SU-DHL-6 (cell line): Measurements from ENCODE around the gene RPL7A.

Experiments used
- CTCF ChIP-seq: fragments of 200-600 bp; sonication (generic); IDR thresholded peaks from one replicate; pipeline ENCODE4 v1.5.1; 2017; ENCODE audit warnings: antibody characterized with exemption, mild to moderate bottlenecking, low read length, moderate library complexity; ENCODE audit not compliant: insufficient read depth, poor library complexity, severe bottlenecking
- EZH2phosphoT487 ChIP-seq: fragments of 200-600 bp; sonication (generic), shearing (Covaris generic); conservative IDR thresholded peaks from 2 replicates; pipeline ENCODE4 v1.6.1; 2018; ENCODE audit warnings: mild to moderate bottlenecking, antibody characterized with exemption, low read length, moderate library complexity, mixed read lengths

DNA sequence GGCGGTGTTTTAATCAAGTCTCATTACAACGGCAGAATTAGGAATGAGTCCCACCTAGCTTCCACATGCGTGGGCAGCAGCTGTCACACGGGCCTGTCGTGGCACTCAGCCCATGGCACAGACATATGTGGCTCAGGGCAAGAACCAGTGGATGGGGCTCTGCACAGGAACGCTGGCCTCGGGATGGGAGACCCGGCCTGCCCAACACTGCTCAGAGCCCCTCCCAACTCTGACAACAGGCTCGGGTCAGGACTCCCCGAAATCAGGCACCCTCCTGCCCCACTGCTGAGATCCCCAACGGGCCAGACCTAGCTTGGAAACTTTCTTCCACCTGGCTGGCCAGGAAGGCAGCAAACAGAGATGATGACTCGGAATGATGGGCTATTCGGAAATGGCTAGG lies 7.1 kb upstream of the RPL7A start:
- no peak for TF ChIP-seq CTCF
- TF ChIP-seq EZH2phosphoT487 = no peak
